Transverse colon (tissue), 4 donors: ENCODE measurements around the gene JARID2. TPM values are rescaled to one million over a fixed set of nuclear protein-coding genes. Genes with fewer than 3 reads are reported as not detected.

Experiments
- DNase-seq: peaks from one replicate; pipeline ENCODE4 v3.0.0-alpha.2; 2019
- H3K27ac ChIP-seq, 4 donors: fragments of 200-600 bp; sonication (generic); 2 replicates each; pipeline ENCODE4 v1.5.1; 2016 to 2018; ENCODE audit warnings: inconsistent platforms in 4 of 4
- H3K27me3 ChIP-seq: fragments of 200-600 bp; sonication (generic); 2 replicates; pipeline ENCODE4 v1.5.1; 2017; ENCODE audit warnings: inconsistent platforms
- H3K36me3 ChIP-seq, 4 donors: fragments of 200-600 bp; sonication (generic); 2 replicates each; pipeline ENCODE4 v1.5.1; 2017 to 2019; ENCODE audit warnings: inconsistent platforms in 4 of 4
- H3K4me1 ChIP-seq, 4 donors: fragments of 200-600 bp; sonication (generic); 2 replicates each; pipeline ENCODE4 v1.5.1; 2017 to 2020; ENCODE audit warnings: inconsistent platforms in 4 of 4
- H3K4me3 ChIP-seq, 4 donors: fragments of 200-600 bp; sonication (generic); 1 replicate in 1 of 4; 2 replicates in 3 of 4; pipeline versions ENCODE4 v1.5.1 to v1.6.1; 2017 to 2019; ENCODE audit warnings: inconsistent platforms in 4 of 4
- H3K9me3 ChIP-seq, 2 donors: fragments of 200-600 bp; sonication (generic); 2 replicates each; pipeline ENCODE4 v1.5.1; 2017 to 2019; ENCODE audit warnings: inconsistent platforms in 2 of 2
- EP300 ChIP-seq: sonication (generic); formaldehyde crosslinking; IDR thresholded peaks from one replicate; pipeline ENCODE4 v1.6.1; 2017; ENCODE audit warnings: antibody characterized with exemption, low read depth
- POLR2A ChIP-seq: fragments of 450-650 bp; IDR thresholded peaks from one replicate; pipeline ENCODE4 v1.6.1; 2016; ENCODE audit warnings: antibody characterized with exemption, mild to moderate bottlenecking, moderate library complexity
- POLR2AphosphoS5 ChIP-seq, 3 donors: sonication (generic); formaldehyde crosslinking; IDR thresholded peaks; one replicate each; pipeline ENCODE4 v1.6.1; 2016; ENCODE audit warnings: antibody characterized with exemption in 3 of 3
- WGBS, 2 donors: methylation state at CpG; one replicate each; pipeline ENCODE4 v1.1.5; 2018; ENCODE audit warnings: low coverage in 1 of 2; 5-methylcytosine and 5-hydroxymethylcytosine counted together
- in situ Hi-C, 4 donors: fragments of 200-750 bp; cut with MboI; loops; one replicate each; pipeline versions ENCODE4 v1.15.0 to v1.15.1; 2017; ENCODE audit warnings: low sequenced_read_pairs in 3 of 4, low pct_ligation_motif_present in 1 of 4, low pct_unique_long_range_greater_than_20kb in 1 of 4
- intact Hi-C: fragments of 100-400 bp; cut with DNase I; formaldehyde crosslinking; loops from one replicate; pipeline ENCODE4 v1.15.1; 2023; ENCODE audit warnings: low total_unique reads
- total RNA-seq, 4 donors: library from RNA; depleted of rRNA; stranded (reverse); fragments of >200 nt; gene quantifications; one replicate each; pipeline ENCODE4 v1.1.0, GENCODE V29; 2016
- TF ChIP-seq, protein P1 (sequence below), 5 experiments: fragments of 200-600 bp in 3 of 5; fragments of 450-650 bp in 2 of 5; sonication (generic) in 3 of 5; IDR thresholded peaks; 1 replicate in 2 of 5; 2 replicates in 3 of 5; pipeline ENCODE4 v1.5.1; 2016 to 2017; ENCODE audit warnings: antibody characterized with exemption in 5 of 5, inconsistent platforms in 3 of 5, mild to moderate bottlenecking in 2 of 5, moderate library complexity in 1 of 5

The JARID2 gene
- total RNA-seq, 4 donors from 2014 or later: 9.4 to 18.7 (median 10.9) TPM

GRCh38 chr6:15325540-15325955 is 79.7 kb downstream of the JARID2 start:
- TF ChIP-seq POLR2A (no peak), EP300 (no peak), POLR2AphosphoS5 (IDR thresholded peaks at IDR 0.05) (no peak)
- TF ChIP-seq, protein P1, sequence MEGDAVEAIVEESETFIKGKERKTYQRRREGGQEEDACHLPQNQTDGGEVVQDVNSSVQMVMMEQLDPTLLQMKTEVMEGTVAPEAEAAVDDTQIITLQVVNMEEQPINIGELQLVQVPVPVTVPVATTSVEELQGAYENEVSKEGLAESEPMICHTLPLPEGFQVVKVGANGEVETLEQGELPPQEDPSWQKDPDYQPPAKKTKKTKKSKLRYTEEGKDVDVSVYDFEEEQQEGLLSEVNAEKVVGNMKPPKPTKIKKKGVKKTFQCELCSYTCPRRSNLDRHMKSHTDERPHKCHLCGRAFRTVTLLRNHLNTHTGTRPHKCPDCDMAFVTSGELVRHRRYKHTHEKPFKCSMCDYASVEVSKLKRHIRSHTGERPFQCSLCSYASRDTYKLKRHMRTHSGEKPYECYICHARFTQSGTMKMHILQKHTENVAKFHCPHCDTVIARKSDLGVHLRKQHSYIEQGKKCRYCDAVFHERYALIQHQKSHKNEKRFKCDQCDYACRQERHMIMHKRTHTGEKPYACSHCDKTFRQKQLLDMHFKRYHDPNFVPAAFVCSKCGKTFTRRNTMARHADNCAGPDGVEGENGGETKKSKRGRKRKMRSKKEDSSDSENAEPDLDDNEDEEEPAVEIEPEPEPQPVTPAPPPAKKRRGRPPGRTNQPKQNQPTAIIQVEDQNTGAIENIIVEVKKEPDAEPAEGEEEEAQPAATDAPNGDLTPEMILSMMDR (IDR thresholded peaks at IDR 0.05): no peak
- Histone ChIP-seq H3K4me1 (peaks cover 6 to 60% (median 28%) of the 10 kb centered on the region in 4 donors), H3K9me3 (no peaks in the 10 kb centered on the region), H3K27me3 (no peaks in the 10 kb centered on the region), H3K36me3 (no peaks in the 10 kb centered on the region), H3K4me3 (no peak overlapping the region), H3K27ac (no peak overlapping the region)
- in situ Hi-C loops: no loop called here
- 77 to 85% methylated on average over 4 to 5 of the region's 5 CpGs for WGBS, 2 donors
- no peak for DNase-seq
- intact Hi-C loops: no loop called here

GRCh38 chr6:15326067-15326614 is 80.3 kb downstream of the JARID2 start:
- H3K27ac ChIP-seq: no peak overlapping the region
- peaks cover 6 to 64% (median 29%) of the 10 kb centered on the region in 4 donors for H3K4me1 ChIP-seq
- no peaks in the 10 kb centered on the region for H3K36me3 ChIP-seq
- in situ Hi-C loops: no loop called here
- no peak for DNase-seq
- WGBS, 2 donors: 79% methylated on average over 6 of the region's 6 CpGs; no CpG with 5 or more reads in 1 of the 2 donors
- no peak for TF ChIP-seq POLR2A
- TF ChIP-seq, protein P1 (IDR thresholded peaks at IDR 0.05): no peak
- TF ChIP-seq EP300: no peak
- TF ChIP-seq POLR2AphosphoS5 (IDR thresholded peaks at IDR 0.05): no peak
- H3K9me3 ChIP-seq: no peaks in the 10 kb centered on the region
- H3K4me3 ChIP-seq: no peak overlapping the region
- intact Hi-C loops: no loop called here
- H3K27me3 ChIP-seq: no peaks in the 10 kb centered on the region

DNA sequence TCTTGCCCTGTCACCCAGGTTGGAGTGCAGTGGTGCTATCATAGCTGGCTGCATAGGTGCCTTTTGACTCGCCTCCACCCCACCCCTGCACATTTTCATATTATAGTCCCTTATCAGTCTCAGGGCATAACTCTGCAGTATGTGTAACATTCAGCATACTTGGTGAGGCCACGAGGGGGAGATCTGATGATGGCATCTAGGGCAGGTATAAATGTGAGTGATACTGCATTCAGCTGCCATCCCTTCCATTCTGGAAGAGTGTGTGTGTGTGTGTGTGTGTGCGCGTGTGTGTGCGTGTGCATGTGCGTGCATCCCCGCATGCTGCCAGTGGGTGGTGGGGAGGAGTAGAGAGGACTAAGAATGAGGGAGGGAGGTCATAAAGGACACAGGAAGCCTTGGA is 81.4 kb downstream of the JARID2 start:
- H3K4me1 ChIP-seq: peaks cover 6 to 68% (median 27%) of the 10 kb centered on the region in 4 donors
- peak; percentile 50 for DNase-seq
- TF ChIP-seq POLR2A: no peak
- TF ChIP-seq, protein P1 (IDR thresholded peaks at IDR 0.05): peak in 2 of 5 experiments; percentile 26 to 51
- H3K4me3 ChIP-seq: no peak overlapping the region
- intact Hi-C loops (no loop called here), in situ Hi-C loops (no loop called here)
- H3K9me3 ChIP-seq: no peaks in the 10 kb centered on the region
- WGBS, 2 donors: 43 to 89% methylated on average over 6 to 7 of the region's 7 CpGs
- H3K27ac ChIP-seq: no peak overlapping the region
- H3K36me3 ChIP-seq: no peaks in the 10 kb centered on the region
- H3K27me3 ChIP-seq: no peaks in the 10 kb centered on the region

- intact Hi-C loops: no loop called here
- peaks cover 6 to 57% (median 17%) of the 10 kb centered on the region in 4 donors for H3K4me1 ChIP-seq
- 81% methylated on average over 4 of the region's 4 CpGs; no CpG with 5 or more reads in 1 of the 2 donors for WGBS, 2 donors
- TF ChIP-seq POLR2AphosphoS5 (IDR thresholded peaks at IDR 0.05): no peak
- TF ChIP-seq, protein P1 (IDR thresholded peaks at IDR 0.05): no peak
- no peak for TF ChIP-seq POLR2A
- TF ChIP-seq EP300: no peak
- in situ Hi-C loops: no loop called here
- H3K4me3 ChIP-seq: no peak overlapping the region
- no peaks in the 10 kb centered on the region for H3K36me3 ChIP-seq
- H3K9me3 ChIP-seq: no peaks in the 10 kb centered on the region
- DNase-seq: no peak
- no peaks in the 10 kb centered on the region for H3K27me3 ChIP-seq
- H3K27ac ChIP-seq: no peak overlapping the region
Observed at GRCh38 chr6:15329197-15329671, 83.4 kb downstream of the JARID2 start.
